ENCODE data around the gene SOCS6.

GRCh38 chr18:70322928-70323327, 34.1 kb downstream of the SOCS6 start:
- TF ChIP-seq, protein P1, sequence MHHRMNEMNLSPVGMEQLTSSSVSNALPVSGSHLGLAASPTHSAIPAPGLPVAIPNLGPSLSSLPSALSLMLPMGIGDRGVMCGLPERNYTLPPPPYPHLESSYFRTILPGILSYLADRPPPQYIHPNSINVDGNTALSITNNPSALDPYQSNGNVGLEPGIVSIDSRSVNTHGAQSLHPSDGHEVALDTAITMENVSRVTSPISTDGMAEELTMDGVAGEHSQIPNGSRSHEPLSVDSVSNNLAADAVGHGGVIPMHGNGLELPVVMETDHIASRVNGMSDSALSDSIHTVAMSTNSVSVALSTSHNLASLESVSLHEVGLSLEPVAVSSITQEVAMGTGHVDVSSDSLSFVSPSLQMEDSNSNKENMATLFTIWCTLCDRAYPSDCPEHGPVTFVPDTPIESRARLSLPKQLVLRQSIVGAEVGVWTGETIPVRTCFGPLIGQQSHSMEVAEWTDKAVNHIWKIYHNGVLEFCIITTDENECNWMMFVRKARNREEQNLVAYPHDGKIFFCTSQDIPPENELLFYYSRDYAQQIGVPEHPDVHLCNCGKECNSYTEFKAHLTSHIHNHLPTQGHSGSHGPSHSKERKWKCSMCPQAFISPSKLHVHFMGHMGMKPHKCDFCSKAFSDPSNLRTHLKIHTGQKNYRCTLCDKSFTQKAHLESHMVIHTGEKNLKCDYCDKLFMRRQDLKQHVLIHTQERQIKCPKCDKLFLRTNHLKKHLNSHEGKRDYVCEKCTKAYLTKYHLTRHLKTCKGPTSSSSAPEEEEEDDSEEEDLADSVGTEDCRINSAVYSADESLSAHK (CRISPR knock-in tag; IDR thresholded peaks at IDR 0.05; ENCODE audit: borderline replicate concordance) = no peak
- TF ChIP-seq, protein P2, sequence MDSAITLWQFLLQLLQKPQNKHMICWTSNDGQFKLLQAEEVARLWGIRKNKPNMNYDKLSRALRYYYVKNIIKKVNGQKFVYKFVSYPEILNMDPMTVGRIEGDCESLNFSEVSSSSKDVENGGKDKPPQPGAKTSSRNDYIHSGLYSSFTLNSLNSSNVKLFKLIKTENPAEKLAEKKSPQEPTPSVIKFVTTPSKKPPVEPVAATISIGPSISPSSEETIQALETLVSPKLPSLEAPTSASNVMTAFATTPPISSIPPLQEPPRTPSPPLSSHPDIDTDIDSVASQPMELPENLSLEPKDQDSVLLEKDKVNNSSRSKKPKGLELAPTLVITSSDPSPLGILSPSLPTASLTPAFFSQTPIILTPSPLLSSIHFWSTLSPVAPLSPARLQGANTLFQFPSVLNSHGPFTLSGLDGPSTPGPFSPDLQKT (CRISPR knock-in tag; IDR thresholded peaks at IDR 0.05; ENCODE audit: borderline replicate concordance) = no peak

Data from HepG2 (cell line).